Hepatocyte (in vitro differentiated cells): ENCODE data around the gene RAB39B.

ENCODE experiments used
- EZH2 ChIP-seq: fragments of 200-600 bp; sonication (generic); IDR thresholded peaks from 2 replicates; pipeline ENCODE4 v1.6.1; 2016; ENCODE audit warnings: antibody characterized with exemption, mild to moderate bottlenecking, borderline replicate concordance
- TF ChIP-seq, protein P1 (sequence below): fragments of 200-600 bp; sonication (generic); IDR thresholded peaks from 2 replicates; pipeline ENCODE4 v1.5.1; 2016; ENCODE audit warnings: antibody characterized with exemption, mild to moderate bottlenecking; ENCODE audit not compliant: poor library complexity

DNA sequence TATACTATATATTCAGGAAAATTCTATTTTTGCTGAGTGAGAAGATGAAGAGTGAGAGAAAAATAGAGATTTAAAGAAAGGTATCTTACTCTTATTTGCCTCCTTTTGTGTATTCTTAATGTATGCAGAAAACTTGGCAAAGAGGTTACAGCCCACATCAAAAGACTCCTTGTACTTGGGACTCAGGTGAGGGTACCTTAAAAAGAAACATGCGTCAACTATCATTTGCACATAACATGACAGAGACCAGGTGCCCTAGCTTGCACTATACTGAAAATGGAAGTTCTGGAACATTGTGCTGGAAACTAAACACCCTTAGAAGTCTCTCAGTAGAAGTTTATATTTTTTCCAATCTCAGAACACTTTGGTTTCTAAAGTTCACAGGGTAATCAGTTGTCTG is 15.6 kb upstream of the RAB39B start:
- TF ChIP-seq, protein P1, sequence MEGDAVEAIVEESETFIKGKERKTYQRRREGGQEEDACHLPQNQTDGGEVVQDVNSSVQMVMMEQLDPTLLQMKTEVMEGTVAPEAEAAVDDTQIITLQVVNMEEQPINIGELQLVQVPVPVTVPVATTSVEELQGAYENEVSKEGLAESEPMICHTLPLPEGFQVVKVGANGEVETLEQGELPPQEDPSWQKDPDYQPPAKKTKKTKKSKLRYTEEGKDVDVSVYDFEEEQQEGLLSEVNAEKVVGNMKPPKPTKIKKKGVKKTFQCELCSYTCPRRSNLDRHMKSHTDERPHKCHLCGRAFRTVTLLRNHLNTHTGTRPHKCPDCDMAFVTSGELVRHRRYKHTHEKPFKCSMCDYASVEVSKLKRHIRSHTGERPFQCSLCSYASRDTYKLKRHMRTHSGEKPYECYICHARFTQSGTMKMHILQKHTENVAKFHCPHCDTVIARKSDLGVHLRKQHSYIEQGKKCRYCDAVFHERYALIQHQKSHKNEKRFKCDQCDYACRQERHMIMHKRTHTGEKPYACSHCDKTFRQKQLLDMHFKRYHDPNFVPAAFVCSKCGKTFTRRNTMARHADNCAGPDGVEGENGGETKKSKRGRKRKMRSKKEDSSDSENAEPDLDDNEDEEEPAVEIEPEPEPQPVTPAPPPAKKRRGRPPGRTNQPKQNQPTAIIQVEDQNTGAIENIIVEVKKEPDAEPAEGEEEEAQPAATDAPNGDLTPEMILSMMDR: no peak
- no peak for TF ChIP-seq EZH2
